Activated CD4-positive, alpha-beta T cell treated with anti-CD3 and anti-CD28 coated beads for 36 hours (primary cell): ENCODE results near the gene MYO7A. TPM values are rescaled to one million over a fixed set of nuclear protein-coding genes. Genes with fewer than 3 reads are reported as not detected.

Source experiments
- ATAC-seq: fragments of 200-7000 bp; cut with Tn5 transposase; one replicate; pipeline ENCODE4 v1.10.0; 2021; ENCODE audit warnings: mild to moderate bottlenecking, moderate library complexity
- CTCF ChIA-PET: fragments of 350-600 bp; sonication (Branson Sonifier 250); formaldehyde crosslinking; loops from one replicate; lab custom pipeline; 2021; ENCODE audit warnings: antibody characterized with exemption; lab: Charles Lee
- POLR2A ChIA-PET: fragments of 350-600 bp; sonication (Branson Sonifier 250); formaldehyde crosslinking; loops from one replicate; lab custom pipeline; 2021; ENCODE audit warnings: antibody characterized with exemption, inconsistent platforms; lab: Charles Lee
- DNase-seq: peaks from one replicate; pipeline ENCODE4 v3.0.0-alpha.2; 2020
- H3K27ac Mint-ChIP-seq: one replicate; pipeline ENCODE4 v1.8.0; 2021; ENCODE audit warnings: mixed read lengths
- H3K27me3 Mint-ChIP-seq: one replicate; pipeline ENCODE4 v1.8.0; 2021; ENCODE audit warnings: mixed read lengths
- H3K36me3 Mint-ChIP-seq: one replicate; pipeline ENCODE4 v1.8.0; 2021; ENCODE audit warnings: low read depth, mixed read lengths
- H3K4me1 Mint-ChIP-seq: one replicate; pipeline ENCODE4 v1.8.0; 2021; ENCODE audit warnings: mixed read lengths
- H3K4me3 Mint-ChIP-seq: one replicate; pipeline ENCODE4 v1.8.0; 2021; ENCODE audit warnings: mild to moderate bottlenecking, moderate library complexity, mixed read lengths
- H3K9me3 Mint-ChIP-seq: one replicate; pipeline ENCODE4 v1.8.0; 2021; ENCODE audit warnings: low read depth, mixed read lengths
- intact Hi-C, 2 experiments: fragments of 100-400 bp; cut with DNase I in 1 of 2; cut with micrococcal nuclease in 1 of 2; formaldehyde crosslinking; loops; one replicate each; pipeline versions ENCODE4 v1.14.2 to v1.15.1; 2022 to 2024; cut with DNase I, micrococcal nuclease
- total RNA-seq, 2 experiments: library from RNA; stranded (reverse); gene quantifications; one replicate each; pipeline ENCODE4 v1.2.3, GENCODE V29; 2021

Gene MYO7A
- total RNA-seq, 2 experiments from 2014 or later: 0.23 to 0.48 TPM

- Mint-ChIP-seq H3K4me1 (peaks cover 5% of the 10 kb centered on the region), H3K27me3 (peaks cover 3% of the 10 kb centered on the region), H3K9me3 (no peaks in the 10 kb centered on the region), H3K36me3 (no peaks in the 10 kb centered on the region), H3K4me3 (no peak overlapping the region), H3K27ac (no peak overlapping the region)
- CTCF ChIA-PET: interaction anchor here (0.6 to 0.7 kb wide), 2 partner anchors 124 to 1678 kb away, joined by 3 read pairs; no protein-coding TSS in a partner anchor
- POLR2A ChIA-PET: no interaction called here
- no peak for ATAC-seq
- intact Hi-C loops: no loop called here
- no peak for DNase-seq
These were observed 4.5 kb upstream of the MYO7A start for GRCh38 chr11:77123591-77123990.

GRCh38 chr11:77124041-77124440 lies 4.0 kb upstream of the MYO7A start:
- Mint-ChIP-seq H3K9me3 (no peaks in the 10 kb centered on the region), H3K27ac (no peak overlapping the region), H3K4me1 (peaks cover 5% of the 10 kb centered on the region), H3K36me3 (no peaks in the 10 kb centered on the region), H3K4me3 (no peak overlapping the region), H3K27me3 (peaks cover 3% of the 10 kb centered on the region)
- ChIA-PET CTCF (interaction anchor here (0.7 to 1.1 kb wide), 2 partner anchors 64 to 124 kb away, joined by 3 read pairs; no protein-coding TSS in a partner anchor), POLR2A (no interaction called here)
- intact Hi-C loops: no loop called here
- ATAC-seq: no peak
- no peak for DNase-seq

- CTCF ChIA-PET: interaction anchor here (1.1 kb wide), 1 partner anchor 63 kb away, joined by 3 read pairs; no protein-coding TSS in a partner anchor
- Mint-ChIP-seq H3K9me3 (no peaks in the 10 kb centered on the region), H3K27me3 (peaks cover 3% of the 10 kb centered on the region), H3K36me3 (no peaks in the 10 kb centered on the region), H3K4me1 (peaks cover 5% of the 10 kb centered on the region), H3K4me3 (no peak overlapping the region), H3K27ac (no peak overlapping the region)
- intact Hi-C loops: no loop called here
- POLR2A ChIA-PET: no interaction called here
- ATAC-seq (no peak), DNase-seq (no peak)
These were observed 3.6 kb upstream of the MYO7A start for GRCh38 chr11:77124488-77124887.

- POLR2A ChIA-PET: no interaction called here
- Mint-ChIP-seq H3K27ac (no peak overlapping the region), H3K4me3 (no peak overlapping the region), H3K36me3 (no peaks in the 10 kb centered on the region), H3K4me1 (peaks cover 5% of the 10 kb centered on the region), H3K9me3 (no peaks in the 10 kb centered on the region), H3K27me3 (peaks cover 3% of the 10 kb centered on the region)
- ATAC-seq (no peak), DNase-seq (no peak)
- CTCF ChIA-PET: interaction anchor here (1.1 kb wide), 1 partner anchor 63 kb away, joined by 3 read pairs; no protein-coding TSS in a partner anchor
- intact Hi-C loops: no loop called here
These were observed 2.9 kb upstream of the MYO7A start for GRCh38 chr11:77125191-77125590.

- CTCF ChIA-PET: interaction anchor here (0.5 to 3.6 kb wide), 2 partner anchors 63 to 206 kb away, joined by 3 to 79 read pairs; no protein-coding TSS in a partner anchor
- intact Hi-C loops: no loop called here
These were observed 2.4 kb upstream of the MYO7A start for GRCh38 chr11:77125695-77126094.

GRCh38 chr11:77126156-77126775 lies 1.8 kb upstream of the MYO7A start:
- ATAC-seq (no peak), DNase-seq (no peak)
- H3K36me3 Mint-ChIP-seq: no peaks in the 10 kb centered on the region
- CTCF ChIA-PET: interaction anchor here (0.5 to 3.6 kb wide), 24 partner anchors 9 to 1174 kb away, joined by 3 to 79 read pairs (median 4); no protein-coding TSS in a partner anchor
- H3K9me3 Mint-ChIP-seq: no peaks in the 10 kb centered on the region
- H3K27ac Mint-ChIP-seq: no peak overlapping the region
- intact Hi-C loops: no loop called here
- no peak overlapping the region for H3K4me3 Mint-ChIP-seq
- peaks cover 5% of the 10 kb centered on the region for H3K4me1 Mint-ChIP-seq
- POLR2A ChIA-PET: no interaction called here
- H3K27me3 Mint-ChIP-seq: peaks cover 3% of the 10 kb centered on the region

More at GRCh38 chr11:77125695-77126094, 2.4 kb upstream of the MYO7A start:
- POLR2A ChIA-PET: no interaction called here
- no peak for ATAC-seq
- Mint-ChIP-seq H3K4me3 (no peak overlapping the region), H3K4me1 (peaks cover 5% of the 10 kb centered on the region), H3K36me3 (no peaks in the 10 kb centered on the region), H3K27ac (no peak overlapping the region), H3K27me3 (peaks cover 3% of the 10 kb centered on the region), H3K9me3 (no peaks in the 10 kb centered on the region)
- no peak for DNase-seq

- Mint-ChIP-seq H3K4me3 (peak overlapping the region; percentile 39), H3K36me3 (no peaks in the 10 kb centered on the region), H3K27me3 (peaks cover 3% of the 10 kb centered on the region), H3K27ac (no peak overlapping the region), H3K9me3 (no peaks in the 10 kb centered on the region), H3K4me1 (peaks cover 5% of the 10 kb centered on the region)
- POLR2A ChIA-PET: no interaction called here
- DNase-seq: no peak
- intact Hi-C loops: loop anchor here (1.0 kb wide), 3 partner anchors 61 to 492 kb away; no protein-coding TSS in a partner anchor
- CTCF ChIA-PET: interaction anchor here (0.5 to 3.6 kb wide), 37 partner anchors 9 to 492 kb away, joined by 3 to 79 read pairs (median 4); no protein-coding TSS in a partner anchor
- peak; percentile 20 for ATAC-seq
These were observed 1.2 kb upstream of the MYO7A start for GRCh38 chr11:77126861-77127234.

GRCh38 chr11:77127235-77127911 lies 673 bp upstream of the MYO7A start:
- no peaks in the 10 kb centered on the region for H3K36me3 Mint-ChIP-seq
- intact Hi-C loops: loop anchor here (1.0 kb wide), 3 partner anchors 61 to 492 kb away; no protein-coding TSS in a partner anchor

GRCh38 chr11:77129069-77129841 lies 1.2 kb downstream of the MYO7A start:
- no peak for DNase-seq
- Mint-ChIP-seq H3K4me3 (no peak overlapping the region), H3K36me3 (no peaks in the 10 kb centered on the region), H3K4me1 (peaks cover 5% of the 10 kb centered on the region), H3K9me3 (no peaks in the 10 kb centered on the region), H3K27ac (no peak overlapping the region), H3K27me3 (peaks cover 3% of the 10 kb centered on the region)
- ChIA-PET POLR2A (interaction anchor here (0.6 kb wide), 1 partner anchor 32 kb away, joined by 7 read pairs; no protein-coding TSS in a partner anchor), CTCF (interaction anchor here (1.9 to 3.6 kb wide), 2 partner anchors 58 to 59 kb away, joined by 14 to 79 read pairs; no protein-coding TSS in a partner anchor)
- ATAC-seq: no peak
- intact Hi-C loops: no loop called here

More at GRCh38 chr11:77127235-77127911, 673 bp upstream of the MYO7A start:
- ChIA-PET POLR2A (no interaction called here), CTCF (interaction anchor here (0.5 to 3.6 kb wide), 41 partner anchors 9 to 491 kb away, joined by 3 to 79 read pairs (median 4); no protein-coding TSS in a partner anchor)
- peak overlapping the region; percentile 39 for H3K4me3 Mint-ChIP-seq
- H3K9me3 Mint-ChIP-seq: no peaks in the 10 kb centered on the region
- H3K4me1 Mint-ChIP-seq: peaks cover 5% of the 10 kb centered on the region
- ATAC-seq (peak; percentile 89), DNase-seq (peak; percentile 75)
- peak overlapping the region; percentile 25 for H3K27ac Mint-ChIP-seq
- peaks cover 3% of the 10 kb centered on the region for H3K27me3 Mint-ChIP-seq

- no peaks in the 10 kb centered on the region for H3K9me3 Mint-ChIP-seq
- intact Hi-C loops: no loop called here
- H3K36me3 Mint-ChIP-seq: no peaks in the 10 kb centered on the region
- H3K4me3 Mint-ChIP-seq: no peak overlapping the region
- ChIA-PET CTCF (interaction anchor here (0.9 to 1.9 kb wide), 2 partner anchors 39 to 57 kb away, joined by 5 to 14 read pairs; no protein-coding TSS in a partner anchor), POLR2A (no interaction called here)
- DNase-seq (no peak), ATAC-seq (no peak)
- H3K27ac Mint-ChIP-seq: no peak overlapping the region
- H3K4me1 Mint-ChIP-seq: peaks cover 7% of the 10 kb centered on the region
- H3K27me3 Mint-ChIP-seq: peaks cover 3% of the 10 kb centered on the region
These were observed 2.1 kb downstream of the MYO7A start for GRCh38 chr11:77129842-77130756.
